Neural cell (in vitro differentiated cells): ENCODE measurements around the gene CENPL. TPM values are rescaled to one million over a fixed set of nuclear protein-coding genes. Genes with fewer than 3 reads are reported as not detected.

ENCODE experiments used
- H2AFZ ChIP-seq: fragments of 200-600, 300-800 bp; sonication (generic), shearing (Covaris generic); 2 replicates; pipeline ENCODE4 v1.6.0; 2014; ENCODE audit warnings: low read depth, mild to moderate bottlenecking, antibody characterized with exemption, low read length, moderate library complexity
- H3F3A ChIP-seq: fragments of 200-600 bp; shearing (Covaris generic); 2 replicates; pipeline ENCODE4 v1.6.1; 2016; ENCODE audit warnings: mild to moderate bottlenecking, moderate library complexity, mixed read lengths, antibody characterized with exemption, low read length; ENCODE audit not compliant: insufficient read depth, poor library complexity, severe bottlenecking
- H3K27ac ChIP-seq: fragments of 200-600, 300-800 bp; sonication (generic), shearing (Covaris generic); 2 replicates; pipeline ENCODE4 v1.5.1; 2014; ENCODE audit warnings: mild to moderate bottlenecking, low read length, moderate library complexity
- H3K27me3 ChIP-seq: fragments of 300-800, 200-600 bp; sonication (generic), shearing (Covaris generic); 2 replicates; pipeline ENCODE4 v1.6.0; 2014; ENCODE audit warnings: mild to moderate bottlenecking, low read depth, low read length, moderate library complexity; ENCODE audit not compliant: insufficient read depth
- H3K36me3 ChIP-seq: fragments of 300-800, 200-600 bp; sonication (generic), shearing (Covaris generic); 2 replicates; pipeline ENCODE4 v1.5.1; 2014; ENCODE audit warnings: mild to moderate bottlenecking, antibody characterized with exemption, low read length, moderate library complexity; ENCODE audit not compliant: insufficient read depth
- H3K4me2 ChIP-seq: fragments of 300-800, 200-600 bp; sonication (generic), shearing (Covaris generic); 2 replicates; pipeline ENCODE4 v1.6.0; 2014; ENCODE audit warnings: mild to moderate bottlenecking, low read length
- H3K4me3 ChIP-seq: fragments of 300-800, 200-600 bp; sonication (generic), shearing (Covaris generic); 2 replicates; pipeline ENCODE4 v1.5.1; 2014; ENCODE audit warnings: mild to moderate bottlenecking, low read length, moderate library complexity
- H3K79me2 ChIP-seq: fragments of 200-600 bp; shearing (Covaris generic); replicated peaks from 2 replicates; pipeline ENCODE4 v1.6.0; 2014; ENCODE audit warnings: mild to moderate bottlenecking, low read length, moderate library complexity; ENCODE audit not compliant: insufficient read depth
- H3K9ac ChIP-seq: fragments of 300-800, 200-600 bp; sonication (generic), shearing (Covaris generic); 2 replicates; pipeline ENCODE4 v1.6.1; 2016; ENCODE audit warnings: mild to moderate bottlenecking, low read length, mixed read lengths
- H3K9me2 ChIP-seq: fragments of 200-600 bp; shearing (Covaris generic); 2 replicates; pipeline ENCODE4 v1.6.1; 2016; ENCODE audit warnings: mild to moderate bottlenecking, low read length, mixed read lengths; ENCODE audit not compliant: insufficient read depth
- H3K9me3 ChIP-seq: fragments of 200-600, 300-800 bp; sonication (generic), shearing (Covaris generic); 2 replicates; pipeline ENCODE4 v1.6.1; 2016; ENCODE audit warnings: mild to moderate bottlenecking, mixed run types, low read length, moderate library complexity, mixed read lengths
- H4K20me1 ChIP-seq: fragments of 200-600 bp; shearing (Covaris generic); 2 replicates; pipeline ENCODE4 v1.6.1; 2016; ENCODE audit warnings: mild to moderate bottlenecking, mixed run types; ENCODE audit not compliant: insufficient read depth
- EP300 ChIP-seq: fragments of 450-650 bp; conservative IDR thresholded peaks from 2 replicates; pipeline ENCODE4 v1.6.1; 2014; ENCODE audit warnings: antibody characterized with exemption, mild to moderate bottlenecking, moderate library complexity; ENCODE audit not compliant: poor library complexity, severe bottlenecking
- EZH2 ChIP-seq: fragments of 200-600, 300-800 bp; shearing (Covaris generic), sonication (generic); IDR thresholded peaks from 2 replicates; pipeline ENCODE4 v1.6.1; 2014; ENCODE audit warnings: antibody characterized with exemption, low read length, borderline replicate concordance, mild to moderate bottlenecking; ENCODE audit not compliant: insufficient read depth, poor library complexity, severe bottlenecking
- SMC3 ChIP-seq: fragments of 450-650 bp; conservative IDR thresholded peaks from 2 replicates; pipeline ENCODE4 v1.6.1; 2014; ENCODE audit warnings: antibody characterized with exemption, mild to moderate bottlenecking, moderate library complexity; ENCODE audit not compliant: poor library complexity
- polyA plus RNA-seq: library from polyadenylated mRNA; depleted of rRNA; stranded (reverse); fragments of >200 nt; gene quantifications from 2 replicates; pipeline ENCODE4 v1.2.3, GENCODE V29; 2014
- small RNA-seq, 3 experiments: library from RNA; depleted of rRNA; stranded (forward); fragments of <200 nt; gene quantifications; one replicate each; pipeline ENCODE3, GENCODE V24; 2012

Gene CENPL
- polyA plus RNA-seq, 1 donor from 2014 or later: 6.4 TPM

DNA sequence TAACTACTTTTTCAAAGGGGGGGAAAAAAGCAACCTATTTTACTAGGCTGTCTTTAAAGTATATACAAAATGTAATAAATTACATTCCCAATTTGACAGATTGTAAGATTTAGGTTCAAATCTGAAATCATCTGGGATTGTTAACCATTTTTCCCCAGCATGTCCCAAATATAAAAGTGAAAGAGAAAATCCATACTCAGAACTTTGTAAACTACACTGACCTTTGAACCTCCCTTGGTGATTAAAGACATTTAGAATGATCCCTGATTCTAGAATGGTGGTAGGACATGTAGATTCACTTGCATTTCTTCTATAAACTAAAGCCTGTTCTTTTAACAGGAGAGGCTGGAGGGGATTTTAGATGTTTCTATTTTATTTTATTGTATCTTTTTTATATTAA, 70.9 kb downstream of the CENPL start:
- Histone ChIP-seq H2AFZ (no peak overlapping the region), H3K9ac (no peak overlapping the region), H3K9me2 (no peaks in the 10 kb centered on the region), H3K27ac (no peak overlapping the region), H3K4me3 (no peak overlapping the region), H4K20me1 (no peaks in the 10 kb centered on the region), H3F3A (no peaks in the 10 kb centered on the region), H3K79me2 (no peaks in the 10 kb centered on the region), H3K27me3 (no peaks in the 10 kb centered on the region), H3K4me2 (no peak overlapping the region), H3K36me3 (peaks cover 18% of the 10 kb centered on the region), H3K9me3 (no peaks in the 10 kb centered on the region)
- TF ChIP-seq EZH2 (no peak), EP300 (no peak), SMC3 (no peak)

Small RNAs within 50 kb of the gene (small RNA-seq; reads per million reads assigned to genes)
- gene RF00019: 0 to 1.2 (median 0) reads per million in 3 experiments

Other genes starting within 250 kb of the CENPL start
- gene SLC9C2, start 221.8 kb downstream of the CENPL start, polyA plus RNA-seq: 0.31 and 0.46 TPM in 2 replicates
- not detected in 2 replicates for gene TEX50, start 189.5 kb downstream of the CENPL start, polyA plus RNA-seq
- gene ANKRD45, start 155.0 kb downstream of the CENPL start, polyA plus RNA-seq: 8.7 and 9.9 TPM in 2 replicates
- gene KLHL20, start 109.9 kb downstream of the CENPL start, polyA plus RNA-seq: 33.2 and 41.8 TPM in 2 replicates
- 4.5 and 7.1 TPM in 2 replicates for gene DARS2, start 210 bp downstream of the CENPL start, polyA plus RNA-seq
- 931 and 1,182 TPM in 2 replicates for gene GAS5, start 43.1 kb upstream of the CENPL start, polyA plus RNA-seq
- gene ZBTB37, start 43.5 kb upstream of the CENPL start, polyA plus RNA-seq: 14.3 and 14.6 TPM in 2 replicates
- not detected in 2 replicates for gene SERPINC1, start 92.4 kb upstream of the CENPL start, polyA plus RNA-seq
- gene RC3H1, start 197.5 kb upstream of the CENPL start, polyA plus RNA-seq: 11.1 and 12.8 TPM in 2 replicates